Glomerular endothelial cell (primary cell): Measurements from ENCODE around the gene CTAG2. TPM values are rescaled to one million over a fixed set of nuclear protein-coding genes. Genes with fewer than 3 reads are reported as not detected.

ENCODE experiments used
- total RNA-seq: library from RNA; depleted of rRNA; stranded (reverse); fragments of >200 nt; gene quantifications from 2 replicates; pipeline ENCODE4 v1.2.3, GENCODE V29; 2015

The CTAG2 gene
- total RNA-seq, 1 donor from 2014 or later, result not detected

Other genes with a start within 250 kb of the CTAG2 start
- 71.8 and 97.7 TPM in 2 replicates for gene DNASE1L1, start 244.3 kb downstream of the CTAG2 start, total RNA-seq
- gene TAFAZZIN, start 242.0 kb downstream of the CTAG2 start, total RNA-seq, result 37.7 and 75.2 TPM in 2 replicates
- gene ATP6AP1, start 224.9 kb downstream of the CTAG2 start, total RNA-seq, result 115 and 164 TPM in 2 replicates
- 84.3 and 115 TPM in 2 replicates for gene GDI1, start 216.4 kb downstream of the CTAG2 start, total RNA-seq
- 78.8 and 92.5 TPM in 2 replicates for gene FAM50A, start 209.4 kb downstream of the CTAG2 start, total RNA-seq
- 25.4 and 29.2 TPM in 2 replicates for gene PLXNA3, start 195.3 kb downstream of the CTAG2 start, total RNA-seq
- gene LAGE3, start 174.3 kb downstream of the CTAG2 start, total RNA-seq, result 28.0 and 28.9 TPM in 2 replicates
- gene UBL4A, start 167.0 kb downstream of the CTAG2 start, total RNA-seq, result 41.1 TPM in 2 replicates
- gene SLC10A3, start 162.9 kb downstream of the CTAG2 start, total RNA-seq, result 31.8 and 33.3 TPM in 2 replicates
- gene FAM3A, start 137.3 kb downstream of the CTAG2 start, total RNA-seq, result 35.4 and 36.4 TPM in 2 replicates
- 81.1 and 102 TPM in 2 replicates for gene G6PD, start 106.7 kb downstream of the CTAG2 start, total RNA-seq
- gene IKBKG, start 106.0 kb downstream of the CTAG2 start, total RNA-seq, result 13.5 and 18.8 TPM in 2 replicates
- not detected in 2 replicates for gene CTAG1A, start 68.4 kb downstream of the CTAG2 start, total RNA-seq
- gene CTAG1B, start 34.3 kb downstream of the CTAG2 start, total RNA-seq, result not detected in 2 replicates
- gene GAB3, start 97.5 kb upstream of the CTAG2 start, total RNA-seq, result 6.8 and 8.0 TPM in 2 replicates
- gene DKC1, start 109.3 kb upstream of the CTAG2 start, total RNA-seq, result 26.4 and 38.0 TPM in 2 replicates
- 32.9 and 39.2 TPM in 2 replicates for gene MPP1, start 151.9 kb upstream of the CTAG2 start, total RNA-seq
- not detected in 2 replicates for gene SMIM9, start 181.1 kb upstream of the CTAG2 start, total RNA-seq
- 8.8 and 21.4 TPM in 2 replicates for gene F8A1, start 232.8 kb upstream of the CTAG2 start, total RNA-seq